G401 (cell line): ENCODE data around the gene KRTAP20-1. TPM values are rescaled to one million over a fixed set of nuclear protein-coding genes. Genes with fewer than 3 reads are reported as not detected.

Experiments used
- DNase-seq: peaks from one replicate; pipeline ENCODE4 v3.0.0-alpha.2; 2015; ENCODE audit warnings: low spot score
- in situ Hi-C: cut with HindIII; loops from 2 replicates; pipeline ENCODE4 v1.10.0; 2016; ENCODE audit warnings: low sequenced_read_pairs, mixed read lengths
- total RNA-seq: library from RNA; depleted of rRNA; stranded (reverse); fragments of >200 nt; shearing (Covaris generic); gene quantifications from 2 replicates; pipeline ENCODE4 v1.2.3, GENCODE V29; 2014; rRNA removed

The KRTAP20-1 gene
- total RNA-seq, 1 experiment from 2014 or later, result not detected

DNA sequence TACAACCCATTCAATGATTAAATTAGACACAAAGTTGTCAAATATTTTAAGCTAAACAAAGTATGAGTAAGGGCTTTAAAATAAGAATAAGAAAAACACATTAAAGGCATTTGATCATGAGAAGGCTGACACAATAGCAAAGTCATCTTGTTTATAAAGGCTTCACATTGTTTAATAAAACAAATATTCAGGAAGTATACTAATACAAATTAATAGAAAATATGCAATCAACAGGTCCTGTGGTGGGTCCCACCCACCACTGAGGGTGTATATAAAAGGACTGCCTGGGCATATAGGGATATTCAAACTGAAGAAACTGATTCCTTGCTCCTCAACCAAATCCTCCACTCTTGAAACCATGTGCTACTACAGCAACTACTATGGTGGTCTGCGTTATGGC, 18.7 kb downstream of the KRTAP20-1 start, which contains the start of gene KRTAP20-2:
TSS of gene KRTAP20-2 (plus strand) at position 301 of the 400 bp plus-strand sequence. CDS start at position 359, 58 bp downstream.
- no peak for DNase-seq
- in situ Hi-C loops, result no loop called here

DNA sequence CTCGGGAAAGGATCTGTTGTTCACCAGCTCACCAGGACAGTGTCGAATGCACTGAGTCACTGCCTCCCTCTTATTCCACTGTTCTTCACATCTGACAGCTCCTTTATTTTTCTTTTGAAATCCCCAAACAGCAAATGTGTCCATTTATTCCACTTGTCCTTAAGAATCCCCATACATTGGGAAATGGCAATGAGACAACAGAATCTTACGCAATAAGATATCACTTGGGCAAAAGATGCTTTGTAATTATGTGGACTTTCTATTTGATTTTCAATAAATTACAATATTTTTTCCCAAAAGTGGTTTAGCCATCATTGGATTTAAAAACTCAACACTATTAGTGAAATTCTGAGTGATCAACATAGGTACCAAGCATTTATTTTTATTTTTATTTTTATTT, 22.5 kb downstream of the KRTAP20-1 start:
- DNase-seq, result no peak
- in situ Hi-C loops, result no loop called here

DNA sequence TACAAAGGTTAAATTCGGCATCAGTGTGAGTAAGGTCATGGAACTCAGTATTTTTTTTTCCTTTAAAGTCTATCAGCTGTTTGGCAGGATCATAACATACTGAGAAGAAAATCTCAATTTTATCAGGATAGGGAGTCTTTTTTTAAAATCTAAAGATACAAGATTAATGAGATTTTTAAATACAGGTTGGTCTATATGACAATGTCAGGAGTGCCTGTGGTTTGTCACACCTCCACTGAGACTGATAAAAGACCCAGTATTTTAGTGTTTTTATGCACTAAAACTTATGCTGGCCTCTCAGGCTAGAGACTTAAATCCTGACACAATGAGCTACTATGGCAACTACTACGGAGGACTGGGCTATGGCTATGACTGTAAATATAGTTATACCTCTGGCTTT, 26.3 kb downstream of the KRTAP20-1 start, which contains the start of gene KRTAP20-3:
TSS of gene KRTAP20-3 (plus strand) at position 301 of the 400 bp plus-strand sequence.
- in situ Hi-C loops, result no loop called here

DNA sequence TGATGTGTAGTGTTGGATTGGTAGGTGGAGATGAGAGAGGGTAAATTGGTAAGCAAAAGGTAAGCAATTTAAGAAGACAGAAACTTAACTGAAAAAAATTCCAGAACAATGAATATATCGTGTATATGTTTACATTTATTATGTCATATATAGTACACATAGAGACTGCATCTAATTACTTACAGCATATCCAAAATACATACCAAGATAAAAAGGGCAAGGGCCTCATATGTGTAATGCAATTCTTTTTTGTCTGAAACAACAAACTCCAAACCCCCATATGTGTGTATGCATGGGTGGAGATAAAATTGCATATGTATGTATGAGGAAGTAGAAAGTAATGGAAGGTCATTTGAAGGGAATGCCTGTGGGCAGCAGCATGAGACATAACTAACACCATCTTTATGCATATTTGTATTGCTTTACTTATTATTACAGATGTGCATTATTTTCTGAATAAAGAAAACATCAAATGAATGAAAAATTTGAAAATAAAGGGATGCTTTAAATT, 30.7 kb downstream of the KRTAP20-1 start:
- in situ Hi-C loops, result no loop called here

More for the DNA sequence above, 26.3 kb downstream of the KRTAP20-1 start, which contains the start of gene KRTAP20-3:
- DNase-seq, result no peak

DNA sequence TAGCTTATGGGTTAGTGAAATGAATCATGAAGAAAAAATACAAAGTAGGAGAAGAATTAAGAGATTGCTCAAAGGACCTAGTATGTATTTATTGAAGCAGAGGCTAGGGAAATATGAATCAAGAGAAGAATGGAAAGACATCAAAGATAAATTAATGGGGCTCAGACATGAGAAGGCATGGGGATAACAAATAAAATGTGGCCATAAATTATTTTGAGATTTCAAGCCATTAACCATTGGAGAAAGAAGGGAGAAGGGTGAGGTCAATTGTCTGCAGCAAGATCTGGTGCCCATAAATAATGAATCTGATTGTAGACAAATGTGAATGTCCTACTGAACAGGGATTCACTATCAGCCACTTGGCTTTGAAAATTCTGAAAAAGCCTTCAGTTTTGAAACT, 36.7 kb downstream of the KRTAP20-1 start:
- no peak for DNase-seq
- in situ Hi-C loops, result no loop called here

More for the DNA sequence above, 30.7 kb downstream of the KRTAP20-1 start:
- no peak for DNase-seq

Other genes with a start within 250 kb of the KRTAP20-1 start
- gene KRTAP13-2, start 244.2 kb upstream of the KRTAP20-1 start, total RNA-seq, result not detected in 2 replicates
- not detected in 2 replicates for gene KRTAP13-1, start 220.4 kb upstream of the KRTAP20-1 start, total RNA-seq
- not detected in 2 replicates for gene KRTAP13-3, start 190.5 kb upstream of the KRTAP20-1 start, total RNA-seq
- gene KRTAP13-4, start 186.2 kb upstream of the KRTAP20-1 start, total RNA-seq, result not detected in 2 replicates
- gene KRTAP15-1, start 176.2 kb upstream of the KRTAP20-1 start, total RNA-seq, result not detected in 2 replicates
- not detected in 2 replicates for gene KRTAP19-1, start 136.1 kb upstream of the KRTAP20-1 start, total RNA-seq
- not detected in 2 replicates for gene KRTAP19-2, start 129.0 kb upstream of the KRTAP20-1 start, total RNA-seq
- gene KRTAP19-3, start 124.4 kb upstream of the KRTAP20-1 start, total RNA-seq, result not detected in 2 replicates
- gene KRTAP19-4, start 119.3 kb upstream of the KRTAP20-1 start, total RNA-seq, result not detected in 2 replicates
- gene KRTAP19-5, start 114.3 kb upstream of the KRTAP20-1 start, total RNA-seq, result not detected in 2 replicates
- gene KRTAP19-6, start 74.6 kb upstream of the KRTAP20-1 start, total RNA-seq, result not detected in 2 replicates
- gene KRTAP19-7, start 55.1 kb upstream of the KRTAP20-1 start, total RNA-seq, result not detected in 2 replicates
- not detected in 2 replicates for gene KRTAP22-2, start 26.0 kb upstream of the KRTAP20-1 start, total RNA-seq
- gene KRTAP6-3, start 24.0 kb upstream of the KRTAP20-1 start, total RNA-seq, result not detected in 2 replicates
- gene KRTAP6-2, start 17.5 kb upstream of the KRTAP20-1 start, total RNA-seq, result not detected in 2 replicates
- not detected in 2 replicates for gene KRTAP22-1, start 15.3 kb upstream of the KRTAP20-1 start, total RNA-seq
- not detected in 2 replicates for gene KRTAP6-1, start 2.5 kb upstream of the KRTAP20-1 start, total RNA-seq
- gene KRTAP20-4, start 4.2 kb downstream of the KRTAP20-1 start, total RNA-seq, result not detected in 2 replicates
- not detected in 2 replicates for gene KRTAP20-2, start 18.8 kb downstream of the KRTAP20-1 start, total RNA-seq
- gene KRTAP20-3, start 26.4 kb downstream of the KRTAP20-1 start, total RNA-seq, result not detected in 2 replicates
- not detected in 2 replicates for gene KRTAP21-3, start 102.4 kb downstream of the KRTAP20-1 start, total RNA-seq
- gene KRTAP21-2, start 130.8 kb downstream of the KRTAP20-1 start, total RNA-seq, result not detected in 2 replicates
- gene KRTAP21-1, start 139.0 kb downstream of the KRTAP20-1 start, total RNA-seq, result not detected in 2 replicates
- gene KRTAP8-1, start 196.8 kb downstream of the KRTAP20-1 start, total RNA-seq, result not detected in 2 replicates
- not detected in 2 replicates for gene KRTAP7-1, start 213.3 kb downstream of the KRTAP20-1 start, total RNA-seq